DND-41 (cell line): ENCODE measurements around the gene RPRD2.

Experiments used
- ATAC-seq: fragments of 200-7000 bp; cut with Tn5 transposase; 3 replicates; pipeline ENCODE4 v1.9.1; 2021; ENCODE audit warnings: low read depth; ENCODE audit not compliant: insufficient read depth
- DNase-seq: peaks from one replicate; pipeline ENCODE4 v3.0.0-alpha.2; 2020
- H2AFZ ChIP-seq: 2 replicates; pipeline ENCODE4 v1.6.0; 2012; ENCODE audit warnings: low read depth, low read length
- H3K27ac ChIP-seq: 2 replicates; pipeline ENCODE4 v1.5.1; 2012; ENCODE audit warnings: low read length, inconsistent platforms
- H3K27me3 ChIP-seq: fragments of 200-600 bp; sonication (generic); 2 replicates; pipeline ENCODE4 v1.6.0; 2012; ENCODE audit warnings: low read length, mild to moderate bottlenecking, inconsistent platforms; ENCODE audit not compliant: insufficient read depth, poor library complexity
- H3K36me3 ChIP-seq: 2 replicates; pipeline ENCODE4 v1.5.1; 2012; ENCODE audit warnings: low read length, inconsistent platforms; ENCODE audit not compliant: insufficient read depth
- H3K4me1 ChIP-seq: 2 replicates; pipeline ENCODE4 v1.5.1; 2012; ENCODE audit warnings: mild to moderate bottlenecking, low read length; ENCODE audit not compliant: insufficient read depth
- H3K4me2 ChIP-seq: 2 replicates; pipeline ENCODE4 v1.6.0; 2012; ENCODE audit warnings: mild to moderate bottlenecking, moderate library complexity, low read length, inconsistent platforms; ENCODE audit not compliant: insufficient read depth
- H3K4me3 ChIP-seq, 2 experiments: fragments of 200-600 bp in 1 of 2; shearing (Covaris generic) in 1 of 2; 2 replicates each; pipeline ENCODE4 v1.5.1; 2012 to 2016; ENCODE audit warnings: inconsistent platforms in 2 of 2, low read length in 2 of 2, mild to moderate bottlenecking in 2 of 2, low read depth in 1 of 2, moderate library complexity in 1 of 2
- H3K79me2 ChIP-seq: 2 replicates; pipeline ENCODE4 v1.6.0; 2012; ENCODE audit warnings: low read length, inconsistent platforms; ENCODE audit not compliant: insufficient read depth
- H3K9ac ChIP-seq: 2 replicates; pipeline ENCODE4 v1.6.0; 2012; ENCODE audit warnings: low read depth, mild to moderate bottlenecking, inconsistent platforms, low read length, moderate library complexity
- H3K9me3 ChIP-seq: 2 replicates; pipeline ENCODE4 v1.5.1; 2012; ENCODE audit warnings: low read length, moderate library complexity, mild to moderate bottlenecking, inconsistent platforms; ENCODE audit not compliant: insufficient read depth, severe bottlenecking
- H4K20me1 ChIP-seq: 2 replicates; pipeline ENCODE4 v1.6.0; 2012; ENCODE audit warnings: low read length; ENCODE audit not compliant: insufficient read depth
- CTCF ChIP-seq: IDR thresholded peaks from 2 replicates; pipeline ENCODE4 v1.5.1; 2012; ENCODE audit warnings: borderline replicate concordance, low read length, moderate library complexity, mild to moderate bottlenecking; ENCODE audit not compliant: poor library complexity, severe bottlenecking; ENCODE audit errors: extremely low read depth
- EZH2 ChIP-seq: IDR thresholded peaks from 3 replicates; pipeline ENCODE4 v1.6.1; 2012; ENCODE audit warnings: borderline replicate concordance, low read depth, mild to moderate bottlenecking, moderate library complexity, low read length, inconsistent platforms; ENCODE audit not compliant: severe bottlenecking

RPRD2 gene

DNA sequence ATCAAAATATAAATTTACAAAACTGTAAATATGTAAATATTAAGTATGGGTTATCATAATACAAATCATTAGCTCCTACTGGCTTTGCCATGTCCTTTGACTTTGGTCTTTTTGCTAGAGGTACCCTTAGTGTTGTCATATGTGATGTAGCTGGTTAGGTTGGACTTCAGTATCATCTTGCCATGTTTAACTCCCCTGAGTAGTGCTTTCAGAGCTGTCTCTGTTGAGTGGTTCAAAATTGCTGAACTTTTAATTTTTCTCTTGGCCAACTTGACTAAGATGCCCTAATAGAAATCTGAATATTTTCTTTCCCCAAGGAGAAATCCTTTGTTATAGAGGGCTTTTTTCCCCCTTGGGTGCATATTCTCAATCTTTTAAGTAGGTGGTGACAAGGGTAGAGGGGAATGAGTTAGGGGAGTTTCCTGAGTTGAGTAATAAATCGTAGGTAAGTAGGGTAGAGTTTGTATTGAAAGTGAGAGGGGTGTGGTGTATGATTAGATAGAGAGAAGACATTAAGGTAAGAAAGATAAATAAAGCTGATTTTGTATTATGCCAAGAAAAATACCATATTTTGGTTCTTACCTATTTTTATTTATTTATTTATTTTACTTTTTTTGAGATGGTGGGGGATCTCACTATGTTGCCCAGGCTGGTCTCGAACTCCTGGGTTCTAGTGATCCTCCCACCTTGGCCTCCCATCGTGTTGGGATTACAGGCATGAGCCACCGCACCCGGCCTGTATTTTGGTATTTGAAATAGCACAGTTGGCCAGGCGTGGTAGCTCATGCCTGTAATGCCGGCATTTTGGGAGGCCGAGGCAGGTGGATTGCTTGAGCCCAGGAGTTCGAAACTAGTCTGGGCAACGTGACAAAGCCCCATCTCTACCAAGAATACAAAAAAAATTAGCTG is 21.8 kb downstream of the RPRD2 start:
- DNase-seq (no peak), ATAC-seq (no peak)
- peaks cover 6% of the 10 kb centered on the region for H3K36me3 ChIP-seq
- peaks cover 99% of the 10 kb centered on the region for H3K79me2 ChIP-seq
- H3K9ac ChIP-seq = no peak overlapping the region
- no peak for TF ChIP-seq CTCF
- no peak for TF ChIP-seq EZH2
- no peak overlapping the region for H3K4me2 ChIP-seq
- H2AFZ ChIP-seq = no peak overlapping the region
- no peaks in the 10 kb centered on the region for H3K4me1 ChIP-seq
- H4K20me1 ChIP-seq = peaks cover 48% of the 10 kb centered on the region
- H3K4me3 ChIP-seq = no peak overlapping the region
- H3K9me3 ChIP-seq = no peaks in the 10 kb centered on the region
- H3K27ac ChIP-seq = no peak overlapping the region
- H3K27me3 ChIP-seq = no peaks in the 10 kb centered on the region

- no peak overlapping the region for H3K9ac ChIP-seq
- H3K4me2 ChIP-seq = no peak overlapping the region
- ATAC-seq = no peak
- no peak for DNase-seq
- H3K27me3 ChIP-seq = no peaks in the 10 kb centered on the region
- no peak overlapping the region for H2AFZ ChIP-seq
- H3K36me3 ChIP-seq = peaks cover 6% of the 10 kb centered on the region
- no peaks in the 10 kb centered on the region for H3K9me3 ChIP-seq
- peaks cover 100% of the 10 kb centered on the region for H3K79me2 ChIP-seq
- no peak overlapping the region for H3K4me3 ChIP-seq
- H3K27ac ChIP-seq = no peak overlapping the region
- H3K4me1 ChIP-seq = no peaks in the 10 kb centered on the region
- peaks cover 44% of the 10 kb centered on the region for H4K20me1 ChIP-seq
- TF ChIP-seq EZH2 (no peak), CTCF (no peak)
Measured at GRCh38 chr1:150386592-150386991, 22.6 kb downstream of the RPRD2 start.

DNA sequence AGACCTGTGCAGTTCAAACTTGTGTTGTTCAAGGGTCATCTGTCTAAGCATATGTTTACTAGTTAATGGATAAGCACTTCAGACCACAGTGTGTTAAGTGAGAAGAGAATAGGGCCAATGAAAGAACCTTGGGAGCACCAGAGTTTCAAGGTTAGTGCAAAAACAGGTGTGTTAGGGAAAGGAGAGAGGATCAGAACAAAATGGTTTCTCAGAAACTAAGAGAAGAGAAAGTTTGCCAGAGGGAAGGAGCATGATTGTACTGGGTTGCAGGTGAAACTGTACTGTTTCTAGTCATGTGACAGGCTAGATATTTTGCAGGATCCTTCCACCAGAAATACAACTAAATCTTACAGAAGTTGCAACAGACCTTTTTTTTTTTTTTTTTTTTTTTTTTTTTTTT is 23.3 kb downstream of the RPRD2 start:
- no peak for ATAC-seq
- H3K9ac ChIP-seq = no peak overlapping the region

More for the DNA sequence above, 23.3 kb downstream of the RPRD2 start:
- Histone ChIP-seq H3K4me2 (no peak overlapping the region), H4K20me1 (peaks cover 46% of the 10 kb centered on the region), H2AFZ (no peak overlapping the region), H3K4me1 (no peaks in the 10 kb centered on the region), H3K9me3 (no peaks in the 10 kb centered on the region), H3K4me3 (no peak overlapping the region), H3K36me3 (peaks cover 6% of the 10 kb centered on the region), H3K27ac (0 out of 2 replicates have a peak overlapping the region, but pooled peaks have one; percentile 49), H3K79me2 (peaks cover 99% of the 10 kb centered on the region), H3K27me3 (no peaks in the 10 kb centered on the region)
- no peak for DNase-seq
- TF ChIP-seq CTCF (no peak), EZH2 (no peak)
